Jurkat, Clone E6-1 (cell line): Measurements from ENCODE around the gene DNAJC27.

Experiments
- DNase-seq: peaks from one replicate; pipeline ENCODE4 v3.0.0-alpha.2; 2011; ENCODE audit warnings: low read depth, low spot score
- H3K4me3 ChIP-seq: 2 replicates; pipeline ENCODE4 v1.5.1; 2011; ENCODE audit warnings: mild to moderate bottlenecking, low read length, control low read depth, moderate library complexity

Gene DNAJC27

GRCh38 chr2:24914713-24915112, 57.0 kb downstream of the DNAJC27 start:
- H3K4me3 ChIP-seq, result no peak overlapping the region
- DNase-seq, result no peak

GRCh38 chr2:24913911-24914310, 57.8 kb downstream of the DNAJC27 start:
- no peak for DNase-seq

GRCh38 chr2:24912986-24913385, 58.8 kb downstream of the DNAJC27 start:
- DNase-seq, result no peak
- no peak overlapping the region for H3K4me3 ChIP-seq

More at GRCh38 chr2:24913911-24914310, 57.8 kb downstream of the DNAJC27 start:
- no peak overlapping the region for H3K4me3 ChIP-seq

- no peak for DNase-seq
- no peak overlapping the region for H3K4me3 ChIP-seq
Observed at GRCh38 chr2:24912523-24912922, 59.2 kb downstream of the DNAJC27 start.

GRCh38 chr2:24910245-24910644, 61.5 kb downstream of the DNAJC27 start:
- no peak for DNase-seq
- H3K4me3 ChIP-seq, result no peak overlapping the region

GRCh38 chr2:24909555-24910177, 62.1 kb downstream of the DNAJC27 start:
- DNase-seq, result no peak
- no peak overlapping the region for H3K4me3 ChIP-seq

GRCh38 chr2:24908461-24908901, 63.3 kb downstream of the DNAJC27 start:
- no peak overlapping the region for H3K4me3 ChIP-seq

GRCh38 chr2:24907116-24907515, 64.6 kb downstream of the DNAJC27 start:
- no peak overlapping the region for H3K4me3 ChIP-seq
- DNase-seq, result no peak

More at GRCh38 chr2:24908461-24908901, 63.3 kb downstream of the DNAJC27 start:
- DNase-seq, result no peak

- H3K4me3 ChIP-seq, result no peak overlapping the region
- DNase-seq, result no peak
Observed at GRCh38 chr2:24906466-24906865, 65.3 kb downstream of the DNAJC27 start.

GRCh38 chr2:24903161-24904103, 68.3 kb downstream of the DNAJC27 start:
- no peak overlapping the region for H3K4me3 ChIP-seq
- no peak for DNase-seq

- DNase-seq, result no peak
- no peak overlapping the region for H3K4me3 ChIP-seq
Observed at GRCh38 chr2:24899361-24899910, 72.3 kb downstream of the DNAJC27 start.

- DNase-seq, result no peak
- no peak overlapping the region for H3K4me3 ChIP-seq
Observed at GRCh38 chr2:24898122-24899109, 73.3 kb downstream of the DNAJC27 start.

GRCh38 chr2:24894750-24895149, 77.0 kb downstream of the DNAJC27 start:
- no peak overlapping the region for H3K4me3 ChIP-seq
- no peak for DNase-seq

GRCh38 chr2:24893934-24894333, 77.8 kb downstream of the DNAJC27 start:
- DNase-seq, result no peak
- no peak overlapping the region for H3K4me3 ChIP-seq
